GM19397 (cell line): Measurements from ENCODE around the gene RAD51B.
"Not testable (repeated sequence)": the region's sequence is repeated elsewhere in the genome, so short reads cannot be mapped to it uniquely, and the experiment has no call there.

Source experiments
- ATAC-seq: cut with Tn5 transposase; IDR thresholded peaks from one replicate; pipeline ENCODE4 v1.9.1; 2021; ENCODE audit warnings: mild to moderate bottlenecking, moderate library complexity; ENCODE audit not compliant: unreplicated experiment

Gene RAD51B

DNA sequence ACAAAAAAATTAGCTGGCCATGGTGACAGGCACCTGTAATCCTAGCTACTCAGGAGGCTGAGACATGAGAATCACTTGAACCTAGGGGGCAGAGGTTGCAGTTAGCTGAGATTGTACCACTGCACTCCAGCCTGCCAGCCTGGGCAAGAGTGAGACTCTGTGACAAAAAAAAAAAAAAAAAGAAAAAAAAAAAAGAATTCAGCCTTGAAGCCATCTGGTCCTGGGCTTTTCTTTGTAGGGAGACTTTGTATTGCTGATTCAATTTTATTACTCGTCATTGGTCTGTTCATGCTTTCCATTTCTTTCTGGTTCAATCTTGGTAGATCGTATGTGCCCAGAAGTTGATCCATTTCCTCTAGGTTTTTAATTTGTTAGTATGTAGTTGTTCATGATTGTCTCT, 243.1 kb downstream of the RAD51B start:
- ATAC-seq, result no peak

DNA sequence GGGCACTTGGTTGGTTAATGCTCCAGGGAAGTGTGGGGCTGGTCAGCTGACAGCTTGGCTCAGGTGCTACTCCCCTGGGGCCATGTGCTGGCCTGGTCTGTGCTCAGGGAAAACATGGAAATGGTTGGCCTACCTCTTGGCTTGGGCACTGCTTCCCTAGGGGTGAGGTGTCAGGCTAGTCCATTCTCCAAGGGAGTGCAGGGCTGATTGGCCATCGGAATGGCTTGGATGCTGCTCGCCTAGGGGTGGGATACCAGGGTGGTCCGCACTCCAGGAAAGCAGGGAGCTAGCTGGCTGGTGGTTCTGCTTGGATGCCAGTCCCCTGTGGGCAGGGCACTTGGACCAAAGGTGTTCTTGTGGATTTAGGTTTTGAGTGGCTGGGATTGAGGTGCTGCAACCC, 245.7 kb downstream of the RAD51B start:
- no peak for ATAC-seq

DNA sequence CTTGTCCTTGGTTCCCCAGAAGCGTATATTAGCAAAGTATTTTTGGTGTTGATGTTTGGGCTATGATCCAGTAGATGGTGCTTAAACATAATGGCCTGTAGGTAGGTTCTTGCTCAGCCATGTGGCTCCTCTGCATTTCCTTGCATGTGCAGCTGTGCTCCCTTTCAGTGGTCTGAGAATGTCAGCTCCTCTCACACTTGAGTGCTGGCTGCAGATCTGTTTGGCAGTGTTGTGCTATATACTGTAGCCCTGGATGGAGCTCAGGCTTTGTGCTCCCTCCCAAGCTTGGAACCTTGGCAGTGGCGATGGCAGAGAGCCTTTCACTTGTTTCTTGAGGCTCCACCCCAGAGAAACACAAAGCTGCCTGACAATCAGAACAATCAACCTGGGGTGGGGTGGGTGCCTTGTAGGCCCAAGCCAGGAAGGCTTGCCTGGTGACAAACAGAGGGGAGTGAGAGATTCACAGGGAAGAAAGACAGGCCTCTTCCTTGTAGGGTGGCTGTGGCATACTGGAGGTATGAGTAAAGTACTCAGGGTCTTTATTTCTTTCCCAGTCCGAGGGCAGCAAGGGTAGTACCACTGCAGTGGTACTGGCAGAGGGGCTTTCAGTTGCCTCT, 255.3 kb downstream of the RAD51B start:
- no peak for ATAC-seq

GRCh38 chr14:68075382-68076029, 255.9 kb downstream of the RAD51B start:
- no peak for ATAC-seq

- no peak for ATAC-seq
Measured at GRCh38 chr14:68076451-68076850, 256.9 kb downstream of the RAD51B start.

DNA sequence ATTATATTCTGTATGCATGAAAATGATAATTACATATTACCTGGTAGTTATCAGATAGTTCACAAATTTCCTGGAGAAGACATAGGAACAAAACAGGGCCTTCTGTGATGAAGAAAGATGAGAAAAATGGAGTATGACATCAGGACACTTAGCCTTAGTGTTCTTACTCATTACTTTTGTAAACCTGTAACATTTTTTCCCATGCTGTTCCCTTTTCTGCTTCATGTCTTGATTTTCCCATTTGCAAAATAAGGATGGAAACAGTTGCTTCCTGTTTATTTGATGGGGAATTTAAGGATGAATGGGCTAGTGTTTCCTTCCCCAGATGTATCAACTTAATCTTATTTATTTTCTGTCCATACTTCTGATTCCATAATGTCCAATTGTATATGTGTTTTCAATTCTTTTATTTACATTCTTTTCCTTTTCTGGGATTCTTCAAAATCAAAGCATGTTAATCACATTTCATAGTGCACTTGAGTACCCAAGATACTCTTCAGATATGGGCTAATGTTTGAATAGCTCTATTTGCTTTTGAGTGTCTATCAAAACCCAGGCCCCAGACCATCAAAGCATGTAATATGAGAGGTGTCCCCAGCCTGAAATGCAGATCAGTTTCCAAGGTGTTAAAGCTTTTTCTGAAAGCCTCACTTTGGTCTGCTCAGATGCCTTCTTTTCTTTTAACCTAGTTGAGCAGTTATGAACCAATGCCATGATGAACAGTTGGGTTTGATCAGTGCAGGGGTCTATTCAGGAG, 260.5 kb downstream of the RAD51B start:
- ATAC-seq, result no peak

DNA sequence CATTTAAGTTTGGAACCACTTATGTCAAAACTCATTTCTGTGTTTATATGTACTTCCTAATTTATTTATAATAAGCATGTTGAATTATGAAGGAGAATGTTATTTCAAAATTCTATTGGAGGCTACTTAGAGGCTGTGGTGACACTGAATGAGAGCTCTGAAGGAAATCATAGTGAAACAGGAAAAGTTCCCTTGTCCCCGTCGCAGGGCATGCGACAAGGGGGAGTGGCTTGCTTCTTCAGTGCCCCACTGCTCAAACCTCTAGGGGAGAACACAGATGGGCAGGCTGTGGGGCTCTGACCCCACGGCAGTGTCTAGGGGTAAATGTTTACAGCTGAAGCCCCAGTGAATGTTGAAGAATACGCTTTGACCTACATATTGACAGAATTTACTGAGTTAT, 261.9 kb downstream of the RAD51B start:
- ATAC-seq, result no peak

- no peak for ATAC-seq
Measured at GRCh38 chr14:68082698-68083291, 263.2 kb downstream of the RAD51B start.

DNA sequence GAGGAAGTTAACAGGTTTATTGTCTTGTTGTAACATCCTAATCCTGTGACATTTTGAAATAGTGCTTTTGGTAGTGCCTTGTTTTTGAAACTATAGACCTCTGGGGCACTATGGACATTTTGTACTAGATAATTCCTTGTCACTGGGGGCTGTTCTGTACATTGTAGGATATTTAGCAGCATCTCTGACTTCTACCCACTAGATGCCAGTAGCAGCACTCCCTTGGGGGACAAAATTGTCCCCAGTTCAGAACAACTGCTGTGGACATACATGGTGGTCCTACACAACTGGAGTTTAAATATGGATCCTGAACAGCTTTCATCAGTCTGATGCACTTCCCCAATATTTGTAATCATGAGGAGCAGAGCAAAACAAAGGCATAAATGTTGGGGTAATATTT, 264.7 kb downstream of the RAD51B start:
- ATAC-seq, result no peak

DNA sequence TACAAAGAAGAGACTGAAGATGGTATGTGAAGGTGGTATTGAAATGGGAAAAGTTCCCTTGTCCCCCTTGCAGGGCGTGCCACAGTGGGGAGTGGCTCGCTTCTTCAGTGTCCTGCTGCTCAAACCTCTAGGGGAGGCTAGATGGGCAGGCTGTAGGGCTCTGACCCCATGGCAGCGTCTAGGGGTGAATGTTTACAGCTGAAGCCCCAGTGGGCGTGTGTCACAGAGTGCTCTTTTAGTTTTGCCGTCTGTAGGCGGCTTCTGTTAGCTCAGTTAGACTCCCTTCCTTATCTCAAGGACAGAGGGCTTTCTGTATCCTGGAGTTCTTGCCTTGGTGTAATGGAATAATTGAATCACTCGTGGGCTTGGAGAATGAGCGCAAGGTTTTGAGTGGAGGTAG, 266.2 kb downstream of the RAD51B start:
- no peak for ATAC-seq

- no peak for ATAC-seq
Measured at GRCh38 chr14:68088451-68088854, 268.9 kb downstream of the RAD51B start.

DNA sequence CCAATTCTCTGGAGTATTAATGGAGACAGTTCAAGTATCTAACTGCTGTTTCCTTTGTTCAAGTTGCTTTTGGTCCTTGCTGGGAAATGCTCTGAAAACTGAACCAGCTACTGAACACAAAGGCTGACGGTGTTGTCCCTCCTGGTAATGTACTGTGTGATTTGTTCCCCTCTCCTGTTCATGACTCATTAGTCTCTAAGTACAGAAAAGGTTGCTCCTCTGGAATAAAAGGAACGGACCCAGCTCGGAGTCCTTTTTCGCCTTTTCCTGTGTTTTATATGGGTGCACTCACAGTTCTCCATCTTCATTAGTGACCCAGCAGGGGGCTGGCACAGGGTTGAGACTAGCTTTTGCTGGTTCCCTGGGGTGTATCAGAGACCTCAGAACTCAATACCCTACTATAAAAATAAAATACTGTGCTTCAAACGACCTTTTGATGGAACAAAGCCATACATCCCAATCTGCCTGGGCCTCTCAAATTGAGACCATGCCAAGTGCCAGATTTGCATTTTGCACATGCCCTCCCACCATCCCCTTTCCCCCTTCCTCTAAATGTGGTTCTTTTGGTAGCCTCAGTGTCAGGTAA, 269.7 kb downstream of the RAD51B start:
- no peak for ATAC-seq

- no peak for ATAC-seq
Measured at GRCh38 chr14:68094158-68094557, 274.6 kb downstream of the RAD51B start.

GRCh38 chr14:68094752-68095151, 275.2 kb downstream of the RAD51B start:
- no peak for ATAC-seq

DNA sequence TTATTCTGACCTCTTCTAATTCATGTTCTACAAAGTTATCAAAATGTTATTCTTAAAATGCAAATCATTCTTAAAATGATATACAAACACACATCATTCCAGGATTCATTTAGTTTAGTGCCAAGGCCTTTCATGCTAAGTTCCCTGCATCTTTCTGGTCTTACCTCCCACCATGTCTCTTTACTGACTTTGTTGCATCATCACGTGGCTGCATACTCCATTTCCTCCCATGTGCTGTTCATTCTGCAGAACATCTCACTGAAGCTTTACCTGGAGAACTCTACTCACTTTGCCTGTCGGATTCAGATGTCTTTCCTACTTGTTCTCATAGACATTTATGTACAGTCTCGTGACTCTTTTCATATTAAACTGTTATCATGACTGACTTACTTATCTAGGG, 278.1 kb downstream of the RAD51B start:
- no peak for ATAC-seq

DNA sequence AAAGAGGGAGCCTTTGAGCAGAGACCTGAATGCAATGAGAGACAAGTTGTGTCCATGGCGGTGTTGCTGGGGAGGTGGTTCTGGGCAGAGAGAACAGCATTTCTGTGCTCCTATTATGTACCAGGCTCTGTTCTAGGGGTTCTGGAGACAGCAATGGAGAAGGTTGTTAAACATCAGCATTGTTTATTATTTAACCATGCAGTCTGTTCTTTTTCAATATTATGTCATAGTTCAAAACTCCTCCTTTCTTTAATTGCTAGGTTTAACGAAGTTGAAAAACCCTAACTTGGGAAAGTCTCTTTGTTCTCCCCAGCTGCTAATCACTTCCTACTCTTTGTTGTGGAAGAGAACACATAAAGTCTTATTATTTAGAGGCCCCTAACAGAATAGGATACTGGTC, 279.3 kb downstream of the RAD51B start:
- ATAC-seq, result no peak

GRCh38 chr14:68099495-68100045, 280.0 kb downstream of the RAD51B start:
- ATAC-seq, result no peak

- not testable (repeated sequence) for ATAC-seq
Measured at GRCh38 chr14:68101715-68102301, 282.2 kb downstream of the RAD51B start.

DNA sequence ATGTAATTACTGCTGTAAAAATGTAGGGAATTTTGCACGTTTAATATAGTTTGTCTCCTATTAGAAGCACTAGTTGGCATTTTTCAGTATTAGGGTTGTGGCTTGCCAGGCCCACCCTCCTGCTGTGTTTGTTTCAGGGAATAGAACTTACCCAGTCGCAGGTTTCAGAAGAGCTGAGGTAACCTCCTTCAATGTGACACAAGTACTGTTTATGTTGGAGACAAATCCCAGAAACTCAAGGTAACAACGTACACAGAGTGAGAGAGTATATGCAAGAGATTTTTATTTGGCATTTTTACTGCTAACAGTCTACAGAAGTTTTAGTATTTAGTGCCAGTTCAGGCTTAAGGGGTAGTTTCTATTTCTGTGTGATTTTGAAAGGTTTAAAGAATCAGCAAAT, 284.3 kb downstream of the RAD51B start:
- ATAC-seq, result no peak

DNA sequence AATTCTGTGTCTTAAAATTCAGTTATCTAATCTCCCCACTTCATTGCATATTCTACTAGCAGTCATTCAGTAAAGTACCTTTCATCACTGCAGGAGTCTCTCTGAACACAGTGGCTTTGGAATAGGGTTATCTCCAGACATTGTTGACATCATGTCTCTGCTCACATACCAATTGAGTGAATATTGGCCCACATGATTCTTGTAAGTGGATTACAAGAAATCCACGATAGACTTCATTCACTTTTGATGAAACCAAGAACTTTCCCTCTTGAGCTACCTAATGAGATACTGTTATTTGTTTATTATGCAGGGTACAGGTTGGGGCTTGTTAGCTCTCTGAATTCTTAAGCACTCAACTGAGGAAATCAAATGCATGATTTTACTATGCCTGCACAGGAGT, 284.9 kb downstream of the RAD51B start:
- no peak for ATAC-seq

GRCh38 chr14:68105816-68106215, 286.2 kb downstream of the RAD51B start:
- no peak for ATAC-seq
